ENCODE measurements around the gene PLXNA2. TPM values are rescaled to one million over a fixed set of nuclear protein-coding genes. Genes with fewer than 3 reads are reported as not detected.

Gene PLXNA2
- total RNA-seq, 2 experiments from 2014 or later, result 2.0 to 2.1 TPM

- DNase-seq (no peak), ATAC-seq (ENCODE audit: low read depth) (no peak)
- Mint-ChIP-seq H3K27me3 (peaks cover 20% of the 10 kb centered on the region), H3K36me3 (no peaks in the 10 kb centered on the region), H3K27ac (no peak overlapping the region), H3K4me1 (peaks cover 4% of the 10 kb centered on the region), H3K4me3 (no peak overlapping the region), H3K9me3 (no peaks in the 10 kb centered on the region)
- POLR2A ChIA-PET, result no interaction called here
Measured at GRCh38 chr1:208218237-208219097, 25.7 kb downstream of the PLXNA2 start.

- H3K36me3 Mint-ChIP-seq, result no peaks in the 10 kb centered on the region
- no peaks in the 10 kb centered on the region for H3K9me3 Mint-ChIP-seq
- ATAC-seq (ENCODE audit: low read depth) (no peak), DNase-seq (no peak)
- peaks cover under 1% of the 10 kb centered on the region for H3K4me1 Mint-ChIP-seq
- POLR2A ChIA-PET, result no interaction called here
- H3K4me3 Mint-ChIP-seq, result no peak overlapping the region
- no peak overlapping the region for H3K27ac Mint-ChIP-seq
- peaks cover 18% of the 10 kb centered on the region for H3K27me3 Mint-ChIP-seq
Measured at GRCh38 chr1:208217781-208218180, 26.4 kb downstream of the PLXNA2 start.

- ATAC-seq (ENCODE audit: low read depth) (no peak), DNase-seq (no peak)
- no peaks in the 10 kb centered on the region for H3K36me3 Mint-ChIP-seq
- POLR2A ChIA-PET, result no interaction called here
- H3K27ac Mint-ChIP-seq, result no peak overlapping the region
- no peak overlapping the region for H3K4me3 Mint-ChIP-seq
- peaks cover 18% of the 10 kb centered on the region for H3K27me3 Mint-ChIP-seq
- no peaks in the 10 kb centered on the region for H3K4me1 Mint-ChIP-seq
- no peaks in the 10 kb centered on the region for H3K9me3 Mint-ChIP-seq
Measured at GRCh38 chr1:208216806-208217205, 27.4 kb downstream of the PLXNA2 start.

- Mint-ChIP-seq H3K4me1 (no peaks in the 10 kb centered on the region), H3K27me3 (peaks cover 17% of the 10 kb centered on the region), H3K9me3 (no peaks in the 10 kb centered on the region), H3K36me3 (no peaks in the 10 kb centered on the region), H3K4me3 (no peak overlapping the region), H3K27ac (no peak overlapping the region)
- DNase-seq (no peak), ATAC-seq (ENCODE audit: low read depth) (no peak)
- POLR2A ChIA-PET, result no interaction called here
Measured at GRCh38 chr1:208216062-208216461, 28.1 kb downstream of the PLXNA2 start.

- Mint-ChIP-seq H3K27me3 (peaks cover 16% of the 10 kb centered on the region), H3K27ac (no peak overlapping the region), H3K36me3 (no peaks in the 10 kb centered on the region), H3K4me1 (no peaks in the 10 kb centered on the region), H3K9me3 (no peaks in the 10 kb centered on the region), H3K4me3 (no peak overlapping the region)
- POLR2A ChIA-PET, result no interaction called here
- no peak for ATAC-seq (ENCODE audit: low read depth)
- no peak for DNase-seq
Measured at GRCh38 chr1:208215393-208215792, 28.8 kb downstream of the PLXNA2 start.

GRCh38 chr1:208213786-208214185 is 30.4 kb downstream of the PLXNA2 start:
- no peak overlapping the region for H3K27ac Mint-ChIP-seq
- no peaks in the 10 kb centered on the region for H3K36me3 Mint-ChIP-seq
- ATAC-seq (ENCODE audit: low read depth) (no peak), DNase-seq (no peak)
- POLR2A ChIA-PET, result interaction anchor here (0.8 kb wide), 1 partner anchor 29 kb away, joined by 3 read pairs; no protein-coding TSS in a partner anchor
- H3K27me3 Mint-ChIP-seq, result peaks cover 14% of the 10 kb centered on the region
- H3K9me3 Mint-ChIP-seq, result no peaks in the 10 kb centered on the region
- H3K4me3 Mint-ChIP-seq, result no peak overlapping the region
- peaks cover 1% of the 10 kb centered on the region for H3K4me1 Mint-ChIP-seq

- Mint-ChIP-seq H3K36me3 (no peaks in the 10 kb centered on the region), H3K27ac (no peak overlapping the region), H3K4me1 (peaks cover 1% of the 10 kb centered on the region), H3K9me3 (no peaks in the 10 kb centered on the region), H3K4me3 (no peak overlapping the region), H3K27me3 (peaks cover 12% of the 10 kb centered on the region)
- DNase-seq (no peak), ATAC-seq (ENCODE audit: low read depth) (no peak)
- POLR2A ChIA-PET, result no interaction called here
Measured at GRCh38 chr1:208212893-208213292, 31.3 kb downstream of the PLXNA2 start.

GRCh38 chr1:208211921-208212843 is 32.0 kb downstream of the PLXNA2 start:
- peaks cover 1% of the 10 kb centered on the region for H3K4me1 Mint-ChIP-seq
- no peak for DNase-seq
- POLR2A ChIA-PET, result no interaction called here
- no peak for ATAC-seq (ENCODE audit: low read depth)
- peaks cover 12% of the 10 kb centered on the region for H3K27me3 Mint-ChIP-seq
- H3K9me3 Mint-ChIP-seq, result no peaks in the 10 kb centered on the region
- no peak overlapping the region for H3K27ac Mint-ChIP-seq
- no peaks in the 10 kb centered on the region for H3K36me3 Mint-ChIP-seq
- H3K4me3 Mint-ChIP-seq, result no peak overlapping the region

- POLR2A ChIA-PET, result no interaction called here
- H3K9me3 Mint-ChIP-seq, result no peaks in the 10 kb centered on the region
- ATAC-seq (ENCODE audit: low read depth) (no peak), DNase-seq (no peak)
- H3K36me3 Mint-ChIP-seq, result no peaks in the 10 kb centered on the region
- peaks cover 1% of the 10 kb centered on the region for H3K4me1 Mint-ChIP-seq
- no peak overlapping the region for H3K27ac Mint-ChIP-seq
- H3K27me3 Mint-ChIP-seq, result peaks cover 9% of the 10 kb centered on the region
- H3K4me3 Mint-ChIP-seq, result no peak overlapping the region
Measured at GRCh38 chr1:208209896-208210589, 34.1 kb downstream of the PLXNA2 start.

- Mint-ChIP-seq H3K4me3 (no peak overlapping the region), H3K9me3 (no peaks in the 10 kb centered on the region), H3K36me3 (no peaks in the 10 kb centered on the region), H3K4me1 (peaks cover 1% of the 10 kb centered on the region), H3K27me3 (peaks cover 9% of the 10 kb centered on the region), H3K27ac (no peak overlapping the region)
- ATAC-seq (ENCODE audit: low read depth), result no peak
- no peak for DNase-seq
- POLR2A ChIA-PET, result no interaction called here
Measured at GRCh38 chr1:208209286-208209685, 34.9 kb downstream of the PLXNA2 start.

GRCh38 chr1:208208132-208208487 is 36.1 kb downstream of the PLXNA2 start:
- H3K4me1 Mint-ChIP-seq, result peaks cover 1% of the 10 kb centered on the region
- DNase-seq (no peak), ATAC-seq (ENCODE audit: low read depth) (no peak)
- no peaks in the 10 kb centered on the region for H3K9me3 Mint-ChIP-seq
- no peaks in the 10 kb centered on the region for H3K36me3 Mint-ChIP-seq
- H3K27ac Mint-ChIP-seq, result no peak overlapping the region
- no peak overlapping the region for H3K4me3 Mint-ChIP-seq
- H3K27me3 Mint-ChIP-seq, result peaks cover 9% of the 10 kb centered on the region
- POLR2A ChIA-PET, result no interaction called here

- H3K27ac Mint-ChIP-seq, result no peak overlapping the region
- ATAC-seq (ENCODE audit: low read depth) (no peak), DNase-seq (no peak)
- no peaks in the 10 kb centered on the region for H3K9me3 Mint-ChIP-seq
- POLR2A ChIA-PET, result no interaction called here
- H3K36me3 Mint-ChIP-seq, result no peaks in the 10 kb centered on the region
- peaks cover 9% of the 10 kb centered on the region for H3K27me3 Mint-ChIP-seq
- H3K4me1 Mint-ChIP-seq, result peaks cover 1% of the 10 kb centered on the region
- no peak overlapping the region for H3K4me3 Mint-ChIP-seq
Measured at GRCh38 chr1:208207388-208208131, 36.6 kb downstream of the PLXNA2 start.
